Ramos (cell line): ENCODE measurements around the gene STC2.

Experiments used
- in situ Hi-C: fragments of 300-500 bp; cut with MboI; formaldehyde crosslinking; loops from one replicate; pipeline ENCODE4 v1.14.3; 2022; ENCODE audit warnings: low sequenced_read_pairs; ENCODE audit not compliant: unreplicated experiment

Gene STC2

DNA sequence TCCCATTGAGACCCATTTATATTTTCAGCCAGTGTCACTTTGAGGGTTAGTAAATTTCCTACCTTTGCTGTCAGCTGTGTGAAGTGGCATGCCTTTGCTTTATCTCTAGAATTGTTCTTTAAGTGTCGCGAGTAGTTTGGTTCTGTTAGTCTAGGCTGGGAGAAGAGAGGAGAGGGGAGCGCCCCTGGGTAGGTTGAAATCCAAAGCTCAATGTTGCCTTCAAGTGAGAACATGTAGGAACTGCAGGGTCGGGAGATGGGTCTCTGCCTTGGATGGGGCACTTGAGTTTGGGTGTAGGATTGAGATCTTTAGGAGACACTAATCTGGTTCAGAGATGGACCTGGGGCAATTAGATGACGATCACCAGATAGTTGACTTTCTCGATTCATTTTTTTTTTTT lies 46.3 kb downstream of the STC2 start:
- in situ Hi-C loops, result loop anchor here (25.0 kb wide), 1 partner anchor 705 kb away; the partner anchor contains the start of gene C5orf47

DNA sequence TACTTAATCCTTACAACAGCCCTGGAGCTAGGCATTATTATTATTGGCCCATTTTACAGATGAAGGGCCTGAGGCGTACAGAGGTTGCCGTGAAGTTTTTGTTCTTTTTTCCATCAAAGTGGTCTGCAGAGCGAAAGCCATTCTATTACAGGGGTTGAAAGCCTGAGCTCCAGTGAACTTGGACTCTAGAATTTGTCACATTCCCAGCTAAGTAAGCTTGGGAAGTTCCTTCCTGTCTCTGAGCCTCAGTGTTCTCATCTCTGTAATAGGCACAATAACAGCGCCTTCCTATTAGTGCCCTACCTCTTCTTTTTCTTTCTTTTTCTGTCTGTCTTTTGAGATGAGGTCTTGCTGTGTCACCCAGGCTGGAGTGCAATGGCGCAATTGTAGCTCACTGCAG lies 49.0 kb downstream of the STC2 start:
- in situ Hi-C loops, result loop anchor here (25.0 kb wide), 1 partner anchor 708 kb away; the partner anchor contains the start of gene C5orf47

GRCh38 chr5:173278641-173279040 lies 49.6 kb downstream of the STC2 start:
- in situ Hi-C loops, result loop anchor here (25.0 kb wide), 1 partner anchor 709 kb away; the partner anchor contains the start of gene C5orf47

GRCh38 chr5:173278172-173278571 lies 50.0 kb downstream of the STC2 start:
- in situ Hi-C loops, result loop anchor here (25.0 kb wide), 1 partner anchor 709 kb away; the partner anchor contains the start of gene C5orf47

DNA sequence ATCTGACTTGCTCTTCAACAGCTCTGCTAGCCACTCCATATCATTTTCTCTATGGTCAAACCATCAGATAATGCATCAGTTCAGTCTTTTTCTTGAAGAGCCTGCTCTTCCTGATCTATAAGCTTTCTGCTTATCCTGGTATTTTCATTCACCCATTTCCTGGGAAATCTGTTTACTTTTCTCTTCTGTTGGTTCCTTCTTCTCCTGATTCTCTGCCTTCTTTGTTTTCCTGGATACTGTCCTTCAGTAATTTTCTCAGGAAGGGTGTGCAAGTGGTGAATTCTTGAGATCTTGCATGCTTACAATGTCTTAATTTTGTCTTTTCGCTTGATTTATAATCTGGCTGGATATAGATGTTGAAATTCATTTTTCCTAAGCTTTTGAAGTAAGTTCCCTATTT lies 53.4 kb downstream of the STC2 start:
- in situ Hi-C loops, result loop anchor here (25.0 kb wide), 1 partner anchor 713 kb away; the partner anchor contains the start of gene C5orf47

- in situ Hi-C loops, result no loop called here
Observed at GRCh38 chr5:173271419-173271818, 56.8 kb downstream of the STC2 start.

DNA sequence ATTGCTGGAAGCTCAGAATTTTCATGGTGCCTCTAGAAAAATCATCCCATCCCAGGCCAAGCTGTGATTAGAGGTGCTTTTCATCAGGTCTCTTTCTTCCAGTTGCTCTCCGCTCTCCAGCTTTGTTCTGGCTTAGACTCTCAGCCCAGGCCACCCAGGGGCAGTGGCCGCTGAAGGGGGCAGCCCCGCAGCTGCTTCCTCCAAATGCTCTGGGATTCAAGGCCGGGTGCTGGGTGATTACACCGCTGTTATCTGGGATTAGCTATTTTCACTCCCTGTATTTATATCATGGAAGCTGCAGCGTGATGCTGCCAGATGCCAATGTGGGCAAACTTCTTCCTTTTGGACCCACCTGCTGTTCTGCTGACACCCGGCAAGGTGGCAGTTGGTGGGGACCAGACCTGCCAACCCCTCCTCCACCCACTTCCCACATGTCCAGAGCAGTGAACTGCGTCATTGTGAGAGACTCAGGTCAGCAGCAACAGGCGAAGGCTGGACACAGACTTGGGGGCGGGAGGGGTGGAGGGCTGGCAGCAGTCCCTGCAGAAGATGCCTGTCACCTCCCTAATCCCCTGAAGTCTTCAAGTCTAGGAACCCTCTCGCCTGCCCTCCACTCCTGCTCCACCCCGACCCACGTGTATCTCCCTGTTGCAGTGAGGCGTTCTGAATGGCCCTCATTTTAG lies 59.3 kb downstream of the STC2 start:
- in situ Hi-C loops, result no loop called here

DNA sequence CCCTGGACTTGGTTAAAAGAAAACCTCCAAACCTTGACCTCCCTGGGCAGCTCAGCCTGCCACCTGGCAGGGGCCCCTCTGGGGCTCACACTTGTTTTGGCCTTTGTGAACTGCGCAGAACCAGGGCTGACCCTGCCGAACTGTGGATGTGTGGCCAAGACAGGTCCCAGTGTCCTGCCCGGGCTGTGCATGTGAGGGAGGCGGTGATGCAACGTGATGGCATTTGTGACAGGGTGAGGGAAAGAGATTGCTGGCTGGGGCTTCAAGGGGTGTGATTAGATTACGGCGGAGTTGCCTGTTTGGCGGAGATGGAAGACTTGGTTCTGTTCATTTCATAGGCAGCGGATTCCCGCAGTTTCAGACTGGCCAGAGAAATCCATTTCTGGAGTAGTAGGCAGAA lies 62.8 kb downstream of the STC2 start:
- in situ Hi-C loops, result no loop called here
